ENCODE data around the gene ASXL2. TPM values are rescaled to one million over a fixed set of nuclear protein-coding genes. Genes with fewer than 3 reads are reported as not detected.

Gene ASXL2
- total RNA-seq, 1 experiment from 2014 or later = 10.7 TPM

- in situ Hi-C loops (cut with HindIII; ENCODE audit: low sequenced_read_pairs) = no loop called here
Observed at GRCh38 chr2:25817006-25817405, 61.3 kb downstream of the ASXL2 start.

DNA sequence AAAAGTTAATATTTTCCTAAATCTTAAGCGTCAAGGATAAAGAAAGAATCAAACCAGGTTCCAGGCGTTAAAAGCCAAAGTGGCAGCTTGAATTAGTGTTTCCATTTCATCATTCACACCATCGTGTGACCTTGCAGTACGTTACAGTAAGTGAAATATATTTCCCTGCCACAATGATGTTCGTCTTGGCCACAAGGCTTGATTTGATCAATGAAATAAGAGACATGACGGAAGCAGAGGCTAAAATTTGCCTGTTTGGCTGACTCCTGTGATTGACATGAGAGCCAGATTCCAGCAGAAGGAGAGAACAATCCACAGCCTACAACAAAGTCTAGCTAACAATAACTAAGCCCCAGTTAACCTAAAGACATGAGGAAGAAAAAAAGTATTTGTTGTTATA, 62.0 kb downstream of the ASXL2 start:
- in situ Hi-C loops (cut with HindIII; ENCODE audit: low sequenced_read_pairs) = no loop called here
- DNase-seq (ENCODE audit: low spot score) = no peak

More at GRCh38 chr2:25817006-25817405, 61.3 kb downstream of the ASXL2 start:
- DNase-seq (ENCODE audit: low spot score) = no peak

GRCh38 chr2:25814681-25815080, 63.6 kb downstream of the ASXL2 start:
- DNase-seq (ENCODE audit: low spot score) = no peak
- in situ Hi-C loops (cut with HindIII; ENCODE audit: low sequenced_read_pairs) = no loop called here

DNA sequence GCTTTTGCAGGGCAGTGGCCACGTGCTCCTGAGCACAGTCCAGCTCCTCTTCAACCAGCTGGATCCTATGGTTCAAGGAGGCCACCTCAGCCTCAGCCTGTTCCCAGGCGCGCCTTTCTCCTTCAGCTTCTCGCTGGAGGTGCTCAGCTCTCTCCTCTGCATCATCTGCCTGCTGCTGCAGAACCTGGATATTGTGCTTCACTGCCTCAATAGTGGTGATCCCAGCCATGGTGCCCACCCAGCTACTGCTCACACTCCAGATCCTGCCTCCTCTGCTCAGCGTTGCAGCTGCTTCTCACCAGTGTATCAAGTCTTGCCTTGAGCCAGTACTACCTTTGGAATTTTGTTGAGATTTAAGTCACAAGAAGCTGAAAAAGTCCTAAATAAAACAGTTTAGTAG, 67.9 kb downstream of the ASXL2 start:
- in situ Hi-C loops (cut with HindIII; ENCODE audit: low sequenced_read_pairs) = no loop called here
- DNase-seq (ENCODE audit: low spot score) = no peak

DNA sequence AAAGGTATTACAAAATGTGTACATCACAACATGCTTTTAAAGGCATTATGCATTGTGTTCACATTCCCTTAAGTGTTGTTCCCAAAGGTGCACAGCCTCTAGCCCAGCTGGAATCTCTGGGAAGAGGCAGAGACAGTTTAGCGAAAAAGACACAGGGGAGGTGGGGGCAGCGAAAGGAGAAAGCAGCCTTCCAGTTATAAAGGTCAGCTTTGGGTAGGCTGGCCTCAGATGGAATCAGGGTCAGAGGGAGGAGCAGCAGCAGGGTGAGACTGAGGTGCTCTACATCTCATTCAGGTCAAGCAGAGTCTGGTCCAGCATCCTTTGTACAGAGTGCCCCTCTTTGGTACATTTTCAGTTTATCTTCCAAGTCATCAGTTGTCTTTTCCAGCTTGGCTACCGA, 68.6 kb downstream of the ASXL2 start:
- in situ Hi-C loops (cut with HindIII; ENCODE audit: low sequenced_read_pairs) = no loop called here
- DNase-seq (ENCODE audit: low spot score) = no peak

- in situ Hi-C loops (cut with HindIII; ENCODE audit: low sequenced_read_pairs) = no loop called here
Observed at GRCh38 chr2:25808006-25808383, 70.3 kb downstream of the ASXL2 start.

DNA sequence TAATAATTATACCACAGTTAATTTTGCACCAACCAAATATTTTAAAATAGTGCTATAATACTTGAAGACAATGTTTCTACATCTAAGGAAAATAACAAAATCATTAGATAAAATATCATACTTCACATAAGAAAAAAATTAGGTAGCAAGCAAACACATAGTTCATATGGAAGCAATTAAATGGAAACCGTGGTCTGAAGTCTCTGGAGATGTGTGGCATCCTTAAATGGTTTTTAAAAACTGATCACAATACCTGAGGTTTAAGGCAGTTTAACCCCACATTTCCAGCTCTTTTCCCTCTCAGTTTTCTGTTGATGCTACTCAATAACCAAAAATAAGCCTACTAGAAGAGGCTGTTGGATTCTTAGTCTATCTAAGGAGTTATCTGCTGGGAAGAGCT, 71.3 kb downstream of the ASXL2 start:
- in situ Hi-C loops (cut with HindIII; ENCODE audit: low sequenced_read_pairs) = no loop called here
- DNase-seq (ENCODE audit: low spot score) = no peak

More at GRCh38 chr2:25808006-25808383, 70.3 kb downstream of the ASXL2 start:
- no peak for DNase-seq (ENCODE audit: low spot score)

GRCh38 chr2:25805987-25806386, 72.3 kb downstream of the ASXL2 start:
- DNase-seq (ENCODE audit: low spot score) = no peak
- in situ Hi-C loops (cut with HindIII; ENCODE audit: low sequenced_read_pairs) = no loop called here

- no peak for DNase-seq (ENCODE audit: low spot score)
- in situ Hi-C loops (cut with HindIII; ENCODE audit: low sequenced_read_pairs) = no loop called here
Observed at GRCh38 chr2:25804338-25804737, 73.9 kb downstream of the ASXL2 start.

DNA sequence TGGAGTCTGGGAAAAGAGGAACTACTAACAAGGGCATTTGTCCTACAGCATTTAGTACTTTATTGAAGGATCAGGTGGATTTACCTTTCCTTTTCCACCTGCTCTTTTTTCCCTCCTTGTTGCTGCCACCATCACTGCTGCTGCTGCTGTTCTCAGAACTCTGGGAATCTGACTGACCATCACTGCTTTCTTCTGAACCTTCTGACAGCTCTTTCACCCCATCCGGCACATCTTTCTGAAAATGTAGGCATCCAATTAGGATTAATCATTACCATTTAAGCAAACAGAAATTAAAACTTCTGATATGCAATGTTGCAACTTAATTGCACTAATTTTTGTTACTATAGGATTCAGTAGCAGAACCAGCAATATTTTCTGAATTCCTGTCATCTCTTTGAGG, 79.0 kb downstream of the ASXL2 start:
- in situ Hi-C loops (cut with HindIII; ENCODE audit: low sequenced_read_pairs) = no loop called here

GRCh38 chr2:25797620-25798488, 80.4 kb downstream of the ASXL2 start:
- in situ Hi-C loops (cut with HindIII; ENCODE audit: low sequenced_read_pairs) = no loop called here
- no peak for DNase-seq (ENCODE audit: low spot score)

More for the DNA sequence above, 79.0 kb downstream of the ASXL2 start:
- DNase-seq (ENCODE audit: low spot score) = no peak

DNA sequence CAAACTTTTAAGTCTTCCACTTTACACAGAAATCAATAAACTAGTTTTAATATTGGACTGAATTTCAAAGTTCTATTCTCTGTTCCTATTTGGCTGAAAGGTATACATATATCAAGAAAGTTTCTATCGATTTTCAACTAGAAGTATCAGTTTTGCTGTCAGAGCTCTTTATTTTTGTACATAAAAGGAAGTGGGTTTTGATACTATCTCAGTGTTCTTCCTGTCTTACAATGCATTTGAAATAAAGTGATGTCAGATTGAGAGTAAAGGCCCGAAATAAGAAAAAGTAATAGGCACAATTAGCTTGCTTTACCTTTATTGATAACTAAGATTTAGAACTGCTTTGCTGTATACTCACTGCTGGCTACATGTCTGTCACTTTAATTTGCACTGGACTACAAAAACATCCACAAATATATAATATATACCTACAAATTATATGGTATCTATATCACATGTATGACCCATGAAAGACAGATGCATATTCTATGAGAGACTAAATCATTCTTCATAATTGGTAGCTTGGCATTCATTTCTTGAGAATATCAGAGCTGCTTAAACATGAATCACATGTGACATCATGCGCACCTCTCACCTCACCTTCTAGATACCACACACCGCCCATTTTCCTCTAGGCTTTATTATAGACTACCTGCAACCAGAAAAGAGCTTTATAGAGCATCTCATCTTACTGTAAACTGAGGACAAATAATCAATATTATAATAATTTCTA, 83.6 kb downstream of the ASXL2 start:
- no peak for DNase-seq (ENCODE audit: low spot score)
- in situ Hi-C loops (cut with HindIII; ENCODE audit: low sequenced_read_pairs) = no loop called here

DNA sequence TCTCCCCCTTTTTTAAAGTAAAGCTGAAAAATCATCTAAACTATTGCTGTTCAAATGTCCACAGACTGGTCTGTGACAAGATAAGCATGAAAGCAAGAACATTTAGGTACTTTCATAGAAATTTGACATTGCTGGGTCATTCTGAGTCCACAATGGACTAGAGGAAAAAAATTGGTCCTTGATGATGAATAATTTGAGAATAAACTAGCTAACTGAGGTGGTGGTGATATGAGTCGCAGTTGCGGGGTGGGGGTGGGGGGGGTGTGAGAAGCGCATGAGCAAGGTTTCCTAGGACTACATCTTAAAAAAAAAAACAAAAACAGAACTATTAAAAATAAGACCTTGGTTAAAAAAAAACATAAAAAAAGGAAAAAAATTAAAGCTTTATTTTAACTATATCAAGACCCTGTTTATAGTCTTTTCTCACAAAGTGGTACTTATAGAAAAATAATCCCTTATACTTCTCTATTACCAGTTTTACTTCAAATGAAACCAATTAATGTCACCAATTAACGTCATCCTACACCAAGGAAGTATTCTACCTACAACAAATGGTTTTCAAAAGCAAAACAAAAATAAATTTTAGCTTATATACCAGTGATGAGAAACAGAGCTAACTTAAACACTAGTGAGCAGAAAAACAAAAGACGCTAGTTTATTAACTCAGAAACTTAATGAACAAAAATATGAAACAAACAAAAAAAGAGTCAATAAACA, 88.1 kb downstream of the ASXL2 start:
- DNase-seq (ENCODE audit: low spot score) = no peak
- in situ Hi-C loops (cut with HindIII; ENCODE audit: low sequenced_read_pairs) = no loop called here

GRCh38 chr2:25788457-25788856, 89.8 kb downstream of the ASXL2 start:
- no peak for DNase-seq (ENCODE audit: low spot score)
- in situ Hi-C loops (cut with HindIII; ENCODE audit: low sequenced_read_pairs) = no loop called here

DNA sequence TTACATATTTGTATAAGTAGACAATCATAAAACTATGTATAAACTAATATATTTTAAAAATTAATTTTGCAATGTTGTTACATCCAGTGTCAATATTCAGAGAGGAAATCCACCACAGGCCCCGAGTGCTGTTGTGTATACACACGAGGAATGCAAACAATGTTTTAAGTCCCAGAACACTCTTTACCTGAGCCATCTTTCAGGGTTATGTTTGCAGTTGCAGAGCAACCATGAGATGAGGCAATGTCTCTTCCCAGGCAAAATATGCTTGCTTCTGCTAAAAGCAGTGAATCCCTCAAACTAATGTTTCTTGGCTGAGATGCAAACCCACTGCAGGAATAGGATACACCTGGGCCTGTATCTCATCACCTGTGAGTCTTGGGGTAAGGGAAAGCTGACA, 91.3 kb downstream of the ASXL2 start:
- DNase-seq (ENCODE audit: low spot score) = no peak
- in situ Hi-C loops (cut with HindIII; ENCODE audit: low sequenced_read_pairs) = no loop called here

GRCh38 chr2:25784404-25784803, 93.9 kb downstream of the ASXL2 start:
- no peak for DNase-seq (ENCODE audit: low spot score)
- in situ Hi-C loops (cut with HindIII; ENCODE audit: low sequenced_read_pairs) = no loop called here

- in situ Hi-C loops (cut with HindIII; ENCODE audit: low sequenced_read_pairs) = no loop called here
Observed at GRCh38 chr2:25777077-25777476, 101.2 kb downstream of the ASXL2 start.

DNA sequence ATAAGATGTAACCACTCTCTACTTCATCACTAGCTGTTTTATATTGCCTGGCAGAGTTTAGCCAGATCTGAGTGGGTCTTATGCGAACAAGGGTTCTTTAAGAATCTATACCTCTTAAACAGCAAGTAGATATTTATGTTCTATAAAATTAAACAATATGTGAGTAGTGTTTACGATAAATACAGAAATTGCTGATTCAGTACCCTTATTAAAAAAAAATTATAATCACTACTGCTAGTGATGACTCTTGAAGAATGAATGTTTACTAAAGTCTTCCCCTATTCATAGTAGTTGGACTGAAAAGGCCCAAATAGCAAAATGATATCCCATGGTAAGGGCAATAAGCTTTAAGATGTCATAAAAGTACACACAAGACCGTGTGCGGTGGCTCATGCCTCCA, 106.2 kb downstream of the ASXL2 start:
- DNase-seq (ENCODE audit: low spot score) = no peak
- in situ Hi-C loops (cut with HindIII; ENCODE audit: low sequenced_read_pairs) = no loop called here

More at GRCh38 chr2:25777077-25777476, 101.2 kb downstream of the ASXL2 start:
- DNase-seq (ENCODE audit: low spot score) = no peak

DNA sequence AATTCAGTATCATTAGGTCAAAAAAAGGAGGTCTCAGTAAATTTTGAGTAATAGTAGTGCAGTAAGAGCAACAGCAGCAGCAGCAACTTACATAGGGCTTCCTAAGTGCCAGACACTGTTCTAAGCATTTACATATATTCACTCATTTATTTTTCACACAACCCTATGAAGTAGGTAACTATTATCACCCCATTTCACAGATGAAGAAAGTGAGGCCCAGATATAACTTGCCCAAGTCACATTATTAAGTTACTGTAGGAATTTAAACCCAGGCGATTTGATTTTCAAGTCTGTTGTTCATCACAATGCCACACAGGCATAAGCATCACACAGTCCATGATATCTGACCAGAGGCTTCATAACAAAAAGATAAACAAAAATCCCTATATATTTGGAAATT, 114.7 kb downstream of the ASXL2 start:
- DNase-seq (ENCODE audit: low spot score) = no peak
- in situ Hi-C loops (cut with HindIII; ENCODE audit: low sequenced_read_pairs) = no loop called here

DNA sequence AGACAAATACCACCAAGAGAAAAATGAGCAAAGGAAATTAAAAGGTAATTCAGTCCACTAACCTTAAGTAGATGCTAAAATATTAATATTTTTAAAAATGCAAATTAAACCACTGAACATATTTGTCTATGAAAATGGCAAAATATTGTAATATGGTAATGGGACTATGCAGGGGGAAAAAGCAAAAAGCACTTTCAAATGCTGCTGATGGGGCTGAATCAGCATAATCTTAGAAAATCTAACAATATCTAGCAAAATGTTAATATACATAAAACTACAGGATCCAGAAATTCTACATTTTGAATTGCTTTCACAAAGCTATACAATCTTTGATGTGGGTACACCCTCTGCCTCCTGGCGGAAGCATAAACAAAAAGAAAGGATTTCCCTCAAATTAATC, 118.0 kb downstream of the ASXL2 start:
- no peak for DNase-seq (ENCODE audit: low spot score)
- in situ Hi-C loops (cut with HindIII; ENCODE audit: low sequenced_read_pairs) = no loop called here
